ENCODE measurements around the gene FBRSL1.

- no peak for TF ChIP-seq CTCF (IDR thresholded peaks at IDR 0.05; ENCODE audit: low read length)
- TF ChIP-seq EZH2 (optimal IDR thresholded peaks at IDR 0.05; ENCODE audit: low read depth, low read length): no peak
- no peak for TF ChIP-seq EZH2phosphoT487 (IDR thresholded peaks at IDR 0.05; ENCODE audit: low read length)
Observed at GRCh38 chr12:132466241-132467201, 23.4 kb upstream of the FBRSL1 start.
